Loucy (cell line): Measurements from ENCODE around the gene ALDH1L1.

Experiments used
- EZH2phosphoT487 ChIP-seq: fragments of 200-600 bp; IDR thresholded peaks from 2 replicates; pipeline ENCODE4 v1.6.1; 2018; ENCODE audit warnings: antibody characterized with exemption, mild to moderate bottlenecking, moderate library complexity, borderline replicate concordance
- TF ChIP-seq, protein P1 (sequence below): fragments of 200-600 bp; sonication (generic); conservative IDR thresholded peaks from 2 replicates; pipeline ENCODE4 v1.5.1; 2014; ENCODE audit warnings: mild to moderate bottlenecking, antibody characterized with exemption, low read length

DNA sequence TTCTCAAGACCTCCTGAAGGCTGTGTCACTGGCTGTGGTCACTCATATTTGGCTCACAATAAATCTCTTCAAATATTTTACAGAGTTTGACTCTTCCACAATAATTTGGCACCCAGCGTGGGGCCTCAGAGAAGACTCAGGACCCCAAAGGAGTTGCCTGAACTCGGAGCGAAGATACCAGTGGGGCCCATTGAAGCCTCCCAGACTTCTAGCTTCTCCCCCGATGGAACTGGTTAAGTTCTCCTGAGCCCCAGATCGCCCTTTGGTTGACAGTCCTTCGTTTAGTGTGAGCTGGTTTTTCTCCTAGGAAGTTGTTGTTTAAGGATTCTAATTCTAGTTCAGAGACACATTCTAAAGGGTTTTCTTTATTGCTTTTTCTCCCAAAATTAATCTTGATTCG lies 95.1 kb downstream of the ALDH1L1 start:
- TF ChIP-seq, protein P1, sequence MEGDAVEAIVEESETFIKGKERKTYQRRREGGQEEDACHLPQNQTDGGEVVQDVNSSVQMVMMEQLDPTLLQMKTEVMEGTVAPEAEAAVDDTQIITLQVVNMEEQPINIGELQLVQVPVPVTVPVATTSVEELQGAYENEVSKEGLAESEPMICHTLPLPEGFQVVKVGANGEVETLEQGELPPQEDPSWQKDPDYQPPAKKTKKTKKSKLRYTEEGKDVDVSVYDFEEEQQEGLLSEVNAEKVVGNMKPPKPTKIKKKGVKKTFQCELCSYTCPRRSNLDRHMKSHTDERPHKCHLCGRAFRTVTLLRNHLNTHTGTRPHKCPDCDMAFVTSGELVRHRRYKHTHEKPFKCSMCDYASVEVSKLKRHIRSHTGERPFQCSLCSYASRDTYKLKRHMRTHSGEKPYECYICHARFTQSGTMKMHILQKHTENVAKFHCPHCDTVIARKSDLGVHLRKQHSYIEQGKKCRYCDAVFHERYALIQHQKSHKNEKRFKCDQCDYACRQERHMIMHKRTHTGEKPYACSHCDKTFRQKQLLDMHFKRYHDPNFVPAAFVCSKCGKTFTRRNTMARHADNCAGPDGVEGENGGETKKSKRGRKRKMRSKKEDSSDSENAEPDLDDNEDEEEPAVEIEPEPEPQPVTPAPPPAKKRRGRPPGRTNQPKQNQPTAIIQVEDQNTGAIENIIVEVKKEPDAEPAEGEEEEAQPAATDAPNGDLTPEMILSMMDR: no peak
- TF ChIP-seq EZH2phosphoT487: no peak
